Body of pancreas (tissue), 4 donors: Measurements from ENCODE around the gene ENDOD1.

Source experiments
- POLR2A ChIP-seq, 3 donors: fragments of 450-650 bp; IDR thresholded peaks; one replicate each; pipeline ENCODE4 v1.6.1; 2016; ENCODE audit warnings: antibody characterized with exemption in 3 of 3, mild to moderate bottlenecking in 2 of 3
- TF ChIP-seq, protein P1 (sequence below), 7 experiments: fragments of 450-650 bp in 4 of 7; fragments of 200-600 bp in 3 of 7; sonication (generic) in 3 of 7; IDR thresholded peaks; one replicate each; pipeline ENCODE4 v1.5.1; 2016 to 2019; ENCODE audit warnings: antibody characterized with exemption in 7 of 7

DNA sequence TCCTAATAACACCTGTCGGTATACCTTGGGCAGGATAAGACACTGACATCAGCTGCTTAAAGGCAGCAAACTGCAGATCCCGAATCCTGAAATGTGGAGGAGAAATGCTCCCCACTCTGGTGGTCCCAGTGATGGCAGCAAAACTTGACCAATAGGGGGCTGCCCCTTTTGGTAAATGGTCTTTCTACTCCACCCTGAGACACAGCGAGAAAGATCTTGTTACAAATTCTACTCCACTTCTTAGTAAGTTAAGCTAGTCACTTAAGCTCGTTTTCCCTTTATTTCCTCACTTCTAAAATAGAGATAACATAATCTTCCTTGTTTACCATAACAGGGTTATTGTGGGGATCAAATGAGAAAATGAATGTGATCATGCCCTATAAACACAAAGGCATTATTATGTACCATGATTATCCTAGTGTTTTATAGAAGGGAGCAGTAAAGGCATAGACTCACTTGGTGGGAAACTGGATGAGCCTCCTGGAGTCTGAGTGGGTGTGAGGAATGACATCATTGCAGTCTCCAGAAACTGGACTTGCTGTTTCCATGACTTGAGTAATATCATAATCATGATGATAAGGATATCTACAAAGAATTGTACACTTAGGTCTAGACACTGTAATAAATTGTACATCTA is 50.9 kb downstream of the ENDOD1 start:
- TF ChIP-seq, protein P1, sequence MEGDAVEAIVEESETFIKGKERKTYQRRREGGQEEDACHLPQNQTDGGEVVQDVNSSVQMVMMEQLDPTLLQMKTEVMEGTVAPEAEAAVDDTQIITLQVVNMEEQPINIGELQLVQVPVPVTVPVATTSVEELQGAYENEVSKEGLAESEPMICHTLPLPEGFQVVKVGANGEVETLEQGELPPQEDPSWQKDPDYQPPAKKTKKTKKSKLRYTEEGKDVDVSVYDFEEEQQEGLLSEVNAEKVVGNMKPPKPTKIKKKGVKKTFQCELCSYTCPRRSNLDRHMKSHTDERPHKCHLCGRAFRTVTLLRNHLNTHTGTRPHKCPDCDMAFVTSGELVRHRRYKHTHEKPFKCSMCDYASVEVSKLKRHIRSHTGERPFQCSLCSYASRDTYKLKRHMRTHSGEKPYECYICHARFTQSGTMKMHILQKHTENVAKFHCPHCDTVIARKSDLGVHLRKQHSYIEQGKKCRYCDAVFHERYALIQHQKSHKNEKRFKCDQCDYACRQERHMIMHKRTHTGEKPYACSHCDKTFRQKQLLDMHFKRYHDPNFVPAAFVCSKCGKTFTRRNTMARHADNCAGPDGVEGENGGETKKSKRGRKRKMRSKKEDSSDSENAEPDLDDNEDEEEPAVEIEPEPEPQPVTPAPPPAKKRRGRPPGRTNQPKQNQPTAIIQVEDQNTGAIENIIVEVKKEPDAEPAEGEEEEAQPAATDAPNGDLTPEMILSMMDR (IDR thresholded peaks at IDR 0.05) = no peak
- no peak for TF ChIP-seq POLR2A (IDR thresholded peaks at IDR 0.05)
